Measurements from ENCODE around the gene GALP.
"Not testable (repeated sequence)": the region's sequence is repeated elsewhere in the genome, so short reads cannot be mapped to it uniquely, and the experiment has no call there.

GALP gene

GRCh38 chr19:56193981-56194640, 18.3 kb downstream of the GALP start:
- no peak overlapping the region for H2BK15ac ChIP-seq (ENCODE audit: low read length)

GRCh38 chr19:56197646-56198045, 21.8 kb downstream of the GALP start, which contains the start of gene ZSCAN5B:
Gene ZSCAN5B, minus strand, starts transcription at chr19:56197783. Its CDS starts 4,731 bp downstream, at chr19:56193052.
- H2BK120ac ChIP-seq (ENCODE audit: low read depth, low read length); H3K27ac ChIP-seq (replicated peaks; ENCODE audit: low read length); H2BK15ac ChIP-seq (ENCODE audit: low read length); H3K4me3 ChIP-seq (ENCODE audit: low read length in 2 of 2); H4K8ac ChIP-seq (ENCODE audit: low read depth, low read length); H2AK5ac ChIP-seq (ENCODE audit: low read depth, low read length); H3K23ac ChIP-seq (ENCODE audit: low read depth, low read length, poor library complexity); H2BK5ac ChIP-seq (ENCODE audit: low read length); H3K18ac ChIP-seq (ENCODE audit: low read length); H3K4me2 ChIP-seq (ENCODE audit: insufficient read depth, low read length, poor library complexity, severe bottlenecking); H3K14ac ChIP-seq (ENCODE audit: low read length); H3K9ac ChIP-seq (ENCODE audit: low read depth, low read length, poor library complexity); DNase-seq (ENCODE audit: low spot score); H3K36me3 ChIP-seq (replicated peaks in 1 of 2; ENCODE audit: control insufficient read depth in 2 of 2, insufficient read depth in 2 of 2, low read length in 2 of 2); H3K27me3 ChIP-seq (ENCODE audit: control insufficient read depth in 3 of 3, insufficient read depth in 3 of 3, low read depth in 1 of 3, low read length in 3 of 3); H2AFZ ChIP-seq (ENCODE audit: low read length); H3K4ac ChIP-seq (ENCODE audit: low read length); H2BK12ac ChIP-seq (ENCODE audit: low read length); H3K9me3 ChIP-seq (replicated peaks in 1 of 2; ENCODE audit: control insufficient read depth in 2 of 2, insufficient read depth in 1 of 2, low read depth in 1 of 2, low read length in 2 of 2); H3K79me1 ChIP-seq (ENCODE audit: low read depth, low read length); H4K91ac ChIP-seq (ENCODE audit: low read depth, low read length, poor library complexity); H3K4me1 ChIP-seq (ENCODE audit: control insufficient read depth in 2 of 2, insufficient read depth in 1 of 2, low read depth in 1 of 2, low read length in 2 of 2): not testable (repeated sequence)
- WGBS, 2 donors (ENCODE audit: extremely low coverage in 2 of 2, insufficient read length in 2 of 2, insufficient replicate concordance in 1 of 2) = no CpG with 5 or more reads among the region's 23 CpGs

More at GRCh38 chr19:56193981-56194640, 18.3 kb downstream of the GALP start:
- no peak overlapping the region for H3K9ac ChIP-seq (ENCODE audit: low read depth, low read length, poor library complexity)
- no peak overlapping the region for H3K4me3 ChIP-seq (ENCODE audit: low read length in 2 of 2)
- H2BK5ac ChIP-seq (ENCODE audit: low read length) = no peak overlapping the region
- no peak overlapping the region for H3K4me2 ChIP-seq (ENCODE audit: insufficient read depth, low read length, poor library complexity, severe bottlenecking)
- no peak overlapping the region for H3K27ac ChIP-seq (replicated peaks; ENCODE audit: low read length)
- H3K14ac ChIP-seq (ENCODE audit: low read length) = no peak overlapping the region
- H3K4me1 ChIP-seq (ENCODE audit: control insufficient read depth in 2 of 2, insufficient read depth in 1 of 2, low read depth in 1 of 2, low read length in 2 of 2) = no peaks in the 10 kb centered on the region
- H3K79me1 ChIP-seq (ENCODE audit: low read depth, low read length) = peaks cover 2% of the 10 kb centered on the region
- peaks cover 0 to 5% (median 0%) of the 10 kb centered on the region in 3 experiments for H3K27me3 ChIP-seq (ENCODE audit: control insufficient read depth in 3 of 3, insufficient read depth in 3 of 3, low read depth in 1 of 3, low read length in 3 of 3)
- H3K36me3 ChIP-seq (replicated peaks in 1 of 2; ENCODE audit: control insufficient read depth in 2 of 2, insufficient read depth in 2 of 2, low read length in 2 of 2) = no peaks in the 10 kb centered on the region
- no peak overlapping the region for H3K18ac ChIP-seq (ENCODE audit: low read length)
- no peak for DNase-seq (ENCODE audit: low spot score)
- H2BK120ac ChIP-seq (ENCODE audit: low read depth, low read length) = no peak overlapping the region
- H2AK5ac ChIP-seq (ENCODE audit: low read depth, low read length) = no peak overlapping the region
- no peak overlapping the region for H3K23ac ChIP-seq (ENCODE audit: low read depth, low read length, poor library complexity)
- H3K4ac ChIP-seq (ENCODE audit: low read length) = no peak overlapping the region
- H2BK12ac ChIP-seq (ENCODE audit: low read length) = no peak overlapping the region
- H4K91ac ChIP-seq (ENCODE audit: low read depth, low read length, poor library complexity) = no peak overlapping the region
- no peaks in the 10 kb centered on the region for H3K9me3 ChIP-seq (replicated peaks in 1 of 2; ENCODE audit: control insufficient read depth in 2 of 2, insufficient read depth in 1 of 2, low read depth in 1 of 2, low read length in 2 of 2)
- no peak overlapping the region for H4K8ac ChIP-seq (ENCODE audit: low read depth, low read length)
- no CpG with 5 or more reads among the region's 12 CpGs for WGBS, 2 donors (ENCODE audit: extremely low coverage in 2 of 2, insufficient read length in 2 of 2, insufficient replicate concordance in 1 of 2)
- H2AFZ ChIP-seq (ENCODE audit: low read length) = no peak overlapping the region

GRCh38 chr19:56199687-56200086, 23.9 kb downstream of the GALP start:
- Histone ChIP-seq H3K4me1 (ENCODE audit: control insufficient read depth in 2 of 2, insufficient read depth in 1 of 2, low read depth in 1 of 2, low read length in 2 of 2) (no peaks in the 10 kb centered on the region), H2BK120ac (ENCODE audit: low read depth, low read length) (no peak overlapping the region), H2AK5ac (ENCODE audit: low read depth, low read length) (no peak overlapping the region), H3K18ac (ENCODE audit: low read length) (no peak overlapping the region), H2BK15ac (ENCODE audit: low read length) (no peak overlapping the region), H2BK5ac (ENCODE audit: low read length) (no peak overlapping the region), H3K27me3 (ENCODE audit: control insufficient read depth in 3 of 3, insufficient read depth in 3 of 3, low read depth in 1 of 3, low read length in 3 of 3) (no peaks in the 10 kb centered on the region), H3K36me3 (replicated peaks in 1 of 2; ENCODE audit: control insufficient read depth in 2 of 2, insufficient read depth in 2 of 2, low read length in 2 of 2) (no peaks in the 10 kb centered on the region), H2BK12ac (ENCODE audit: low read length) (no peak overlapping the region), H4K91ac (ENCODE audit: low read depth, low read length, poor library complexity) (no peak overlapping the region), H3K4me3 (ENCODE audit: low read length in 2 of 2) (no peak overlapping the region), H4K8ac (ENCODE audit: low read depth, low read length) (no peak overlapping the region), H3K4ac (ENCODE audit: low read length) (no peak overlapping the region), H3K79me1 (ENCODE audit: low read depth, low read length) (peaks cover 2% of the 10 kb centered on the region), H3K4me2 (ENCODE audit: insufficient read depth, low read length, poor library complexity, severe bottlenecking) (no peak overlapping the region), H3K23ac (ENCODE audit: low read depth, low read length, poor library complexity) (no peak overlapping the region), H3K14ac (ENCODE audit: low read length) (no peak overlapping the region), H3K9me3 (replicated peaks in 1 of 2; ENCODE audit: control insufficient read depth in 2 of 2, insufficient read depth in 1 of 2, low read depth in 1 of 2, low read length in 2 of 2) (no peaks in the 10 kb centered on the region), H2AFZ (ENCODE audit: low read length) (no peak overlapping the region), H3K9ac (ENCODE audit: low read depth, low read length, poor library complexity) (no peak overlapping the region), H3K27ac (replicated peaks; ENCODE audit: low read length) (no peak overlapping the region)
- no CpG with 5 or more reads among the region's 7 CpGs for WGBS, 2 donors (ENCODE audit: extremely low coverage in 2 of 2, insufficient read length in 2 of 2, insufficient replicate concordance in 1 of 2)
- DNase-seq (ENCODE audit: low spot score) = no peak

- no peak within 1 kb of the TSS for H2AFZ ChIP-seq (ENCODE audit: low read length)
- no peak within 1 kb of the TSS for H3K23ac ChIP-seq (ENCODE audit: low read depth, low read length, poor library complexity)
- no peak within 1 kb of the TSS for H3K14ac ChIP-seq (ENCODE audit: low read length)
- H2AK5ac ChIP-seq (ENCODE audit: low read depth, low read length) = no peak within 1 kb of the TSS
- no CpG with 5 or more reads among the region's 3 CpGs for WGBS, 2 donors (ENCODE audit: extremely low coverage in 2 of 2, insufficient read length in 2 of 2, insufficient replicate concordance in 1 of 2)
- H3K9ac ChIP-seq (ENCODE audit: low read depth, low read length, poor library complexity) = no peak within 1 kb of the TSS
- peak within 1 kb of the TSS in 1 of 2 donors; percentile 25 for H3K4me3 ChIP-seq (ENCODE audit: low read length in 2 of 2)
- no peak within 1 kb of the TSS for H2BK5ac ChIP-seq (ENCODE audit: low read length)
- DNase-seq (ENCODE audit: low spot score) = no peak
- no peak within 1 kb of the TSS for H2BK15ac ChIP-seq (ENCODE audit: low read length)
- no peaks in the 10 kb centered on the region for H3K27me3 ChIP-seq (ENCODE audit: control insufficient read depth in 3 of 3, insufficient read depth in 3 of 3, low read depth in 1 of 3, low read length in 3 of 3)
- no peak within 1 kb of the TSS for H2BK120ac ChIP-seq (ENCODE audit: low read depth, low read length)
- no peaks in the 10 kb centered on the region for H3K79me1 ChIP-seq (ENCODE audit: low read depth, low read length)
- H3K27ac ChIP-seq (replicated peaks; ENCODE audit: low read length) = no peak within 1 kb of the TSS
- no peak within 1 kb of the TSS for H3K4me2 ChIP-seq (ENCODE audit: insufficient read depth, low read length, poor library complexity, severe bottlenecking)
- no peaks in the 10 kb centered on the region for H3K36me3 ChIP-seq (replicated peaks in 1 of 2; ENCODE audit: control insufficient read depth in 2 of 2, insufficient read depth in 2 of 2, low read length in 2 of 2)
- H3K4me1 ChIP-seq (ENCODE audit: control insufficient read depth in 2 of 2, insufficient read depth in 1 of 2, low read depth in 1 of 2, low read length in 2 of 2) = no peaks in the 10 kb centered on the region
- no peak within 1 kb of the TSS for H3K4ac ChIP-seq (ENCODE audit: low read length)
- H3K18ac ChIP-seq (ENCODE audit: low read length) = no peak within 1 kb of the TSS
- H2BK12ac ChIP-seq (ENCODE audit: low read length) = no peak within 1 kb of the TSS
- H4K8ac ChIP-seq (ENCODE audit: low read depth, low read length) = no peak within 1 kb of the TSS
- no peaks in the 10 kb centered on the region for H3K9me3 ChIP-seq (replicated peaks in 1 of 2; ENCODE audit: control insufficient read depth in 2 of 2, insufficient read depth in 1 of 2, low read depth in 1 of 2, low read length in 2 of 2)
- no peak within 1 kb of the TSS for H4K91ac ChIP-seq (ENCODE audit: low read depth, low read length, poor library complexity)
Observed at GRCh38 chr19:56201973-56202372, 26.2 kb downstream of the GALP start, which contains the start of gene ZSCAN5C. Gene ZSCAN5C, plus strand, starts transcription at chr19:56202273. Its CDS starts 3,641 bp downstream, at chr19:56205914.
